ENCODE data around the gene PLCB1. TPM values are rescaled to one million over a fixed set of nuclear protein-coding genes. Genes with fewer than 3 reads are reported as not detected.
"Not testable (repeated sequence)": the region's sequence is repeated elsewhere in the genome, so short reads cannot be mapped to it uniquely, and the experiment has no call there.

Gene PLCB1
- polyA plus RNA-seq, 1 donor (not counting 4 experiments of a cell fraction or from before 2014, with no cell fraction given), result 0.37 TPM

DNA sequence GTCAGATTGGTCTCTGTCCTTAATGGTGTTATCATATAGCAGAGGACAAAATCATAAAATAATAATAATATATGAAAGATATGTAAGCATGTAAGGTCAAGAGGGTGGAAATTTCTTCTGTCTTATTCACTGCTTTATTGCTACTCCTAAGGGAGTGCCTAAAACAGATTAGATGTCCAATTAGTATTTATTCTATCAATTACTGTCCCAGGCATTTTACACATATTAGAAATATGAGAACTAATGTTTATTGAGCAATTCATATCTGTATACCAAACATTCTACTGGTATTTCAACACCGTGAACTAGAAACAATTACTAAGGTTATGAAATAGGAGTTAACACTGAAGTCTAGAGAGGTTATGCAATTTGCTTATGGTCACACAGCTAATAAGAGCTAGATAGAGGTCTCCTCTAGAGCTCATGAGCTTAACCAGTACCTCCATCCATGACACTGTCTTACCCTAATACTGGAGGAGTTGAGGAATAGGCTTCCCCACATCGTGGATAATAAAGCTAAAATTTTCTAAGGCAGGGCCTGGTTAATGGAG is 302.3 kb downstream of the PLCB1 start:
- DNase-seq (ENCODE audit: low read depth, low spot score) (no peak), FAIRE-seq (no peak)
- no peaks in the 10 kb centered on the region for H3K27me3 ChIP-seq (ENCODE audit: control insufficient read depth, extremely low read depth, insufficient read depth, low read length)
- no peak overlapping the region for H3K4me3 ChIP-seq (ENCODE audit: control insufficient read depth in 2 of 3, extremely low read depth in 1 of 3, insufficient read depth in 2 of 3, low read depth in 1 of 3, low read length in 3 of 3)
- no peaks in the 10 kb centered on the region for H3K9me1 ChIP-seq (ENCODE audit: control insufficient read depth, extremely low read depth, insufficient read depth, low read length)
- no peaks in the 10 kb centered on the region for H3K36me3 ChIP-seq (ENCODE audit: control insufficient read depth in 2 of 2, extremely low read depth in 1 of 2, insufficient read depth in 2 of 2, low read length in 2 of 2)
- dilution Hi-C loops (cut with MboI; ENCODE audit: extremely low pct_ligation_motif_present, low sequenced_read_pairs), result no loop called here
- no peaks in the 10 kb centered on the region for H3K4me1 ChIP-seq (ENCODE audit: control insufficient read depth, extremely low read depth, insufficient read depth, low read length)
- H3K27ac ChIP-seq (ENCODE audit: control insufficient read depth, insufficient read depth, low read length), result no peak overlapping the region
- H3K79me2 ChIP-seq (ENCODE audit: control insufficient read depth, insufficient read depth, low read length), result no peaks in the 10 kb centered on the region
- no peak overlapping the region for H2AFZ ChIP-seq (ENCODE audit: control insufficient read depth, low read length)
- no peaks in the 10 kb centered on the region for H3K9me3 ChIP-seq (ENCODE audit: control insufficient read depth, low read depth, low read length)
- H3K9ac ChIP-seq (ENCODE audit: control insufficient read depth, extremely low read depth, insufficient read depth, low read length), result no peak overlapping the region
- no peaks in the 10 kb centered on the region for H4K20me1 ChIP-seq (ENCODE audit: control insufficient read depth, extremely low read depth, insufficient read depth, low read length)
- TF ChIP-seq EZH2 (IDR thresholded peaks at IDR 0.05; ENCODE audit: low read length), result no peak
- TF ChIP-seq, protein P1, sequence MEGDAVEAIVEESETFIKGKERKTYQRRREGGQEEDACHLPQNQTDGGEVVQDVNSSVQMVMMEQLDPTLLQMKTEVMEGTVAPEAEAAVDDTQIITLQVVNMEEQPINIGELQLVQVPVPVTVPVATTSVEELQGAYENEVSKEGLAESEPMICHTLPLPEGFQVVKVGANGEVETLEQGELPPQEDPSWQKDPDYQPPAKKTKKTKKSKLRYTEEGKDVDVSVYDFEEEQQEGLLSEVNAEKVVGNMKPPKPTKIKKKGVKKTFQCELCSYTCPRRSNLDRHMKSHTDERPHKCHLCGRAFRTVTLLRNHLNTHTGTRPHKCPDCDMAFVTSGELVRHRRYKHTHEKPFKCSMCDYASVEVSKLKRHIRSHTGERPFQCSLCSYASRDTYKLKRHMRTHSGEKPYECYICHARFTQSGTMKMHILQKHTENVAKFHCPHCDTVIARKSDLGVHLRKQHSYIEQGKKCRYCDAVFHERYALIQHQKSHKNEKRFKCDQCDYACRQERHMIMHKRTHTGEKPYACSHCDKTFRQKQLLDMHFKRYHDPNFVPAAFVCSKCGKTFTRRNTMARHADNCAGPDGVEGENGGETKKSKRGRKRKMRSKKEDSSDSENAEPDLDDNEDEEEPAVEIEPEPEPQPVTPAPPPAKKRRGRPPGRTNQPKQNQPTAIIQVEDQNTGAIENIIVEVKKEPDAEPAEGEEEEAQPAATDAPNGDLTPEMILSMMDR (optimal IDR thresholded peaks at IDR 0.05 in 1 of 3, IDR thresholded peaks at IDR 0.05 in 1 of 3, conservative IDR thresholded peaks at IDR 0.05 in 1 of 3; ENCODE audit: extremely low read depth in 1 of 3, insufficient read depth in 2 of 3, low read length in 3 of 3), result no peak
- no peak overlapping the region for H3K4me2 ChIP-seq (ENCODE audit: control insufficient read depth, extremely low read depth, insufficient read depth, low read depth, low read length)

DNA sequence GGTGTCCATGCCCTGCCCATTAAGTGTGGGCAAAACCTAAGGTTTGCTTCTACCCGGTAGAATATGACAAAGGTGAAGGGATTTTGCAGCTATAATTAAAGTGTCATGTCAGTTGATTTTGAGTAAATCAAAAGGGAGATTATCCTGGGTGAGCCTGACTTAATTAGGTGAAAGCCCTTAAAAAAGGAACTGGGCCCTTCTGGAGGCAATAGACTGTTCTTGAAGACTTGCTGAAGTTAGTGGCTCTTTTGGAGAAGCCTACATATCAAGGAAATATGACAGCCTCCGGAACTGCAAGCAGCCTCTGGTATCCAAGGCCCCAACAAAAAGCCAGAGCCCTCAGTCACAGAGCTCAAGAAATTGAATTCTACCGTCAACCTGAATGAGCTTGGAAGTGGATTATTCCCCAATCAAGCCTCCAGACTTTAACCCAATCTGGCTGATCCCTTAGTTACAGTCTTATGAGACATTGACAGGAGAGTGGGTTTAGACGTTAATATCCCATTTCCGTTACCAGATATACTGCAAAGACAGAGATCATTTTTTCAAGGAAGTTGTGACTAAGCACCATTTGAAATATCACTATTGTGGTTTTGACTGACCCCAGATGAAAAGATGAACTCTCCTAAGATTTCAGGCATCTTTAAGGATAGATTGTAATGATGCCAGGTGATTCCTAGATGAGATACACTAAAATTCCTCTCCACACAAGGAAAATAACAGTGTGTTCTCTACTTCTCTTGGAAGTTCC is 303.4 kb downstream of the PLCB1 start:
- Histone ChIP-seq H3K27me3 (ENCODE audit: control insufficient read depth, extremely low read depth, insufficient read depth, low read length) (no peaks in the 10 kb centered on the region), H3K4me1 (ENCODE audit: control insufficient read depth, extremely low read depth, insufficient read depth, low read length) (no peaks in the 10 kb centered on the region), H2AFZ (ENCODE audit: control insufficient read depth, low read length) (no peak overlapping the region), H3K9ac (ENCODE audit: control insufficient read depth, extremely low read depth, insufficient read depth, low read length) (no peak overlapping the region), H3K9me1 (ENCODE audit: control insufficient read depth, extremely low read depth, insufficient read depth, low read length) (no peaks in the 10 kb centered on the region), H3K27ac (ENCODE audit: control insufficient read depth, insufficient read depth, low read length) (no peak overlapping the region), H3K4me2 (ENCODE audit: control insufficient read depth, extremely low read depth, insufficient read depth, low read depth, low read length) (no peak overlapping the region), H3K79me2 (ENCODE audit: control insufficient read depth, insufficient read depth, low read length) (no peaks in the 10 kb centered on the region), H3K4me3 (ENCODE audit: control insufficient read depth in 2 of 3, extremely low read depth in 1 of 3, insufficient read depth in 2 of 3, low read depth in 1 of 3, low read length in 3 of 3) (no peak overlapping the region), H3K36me3 (ENCODE audit: control insufficient read depth in 2 of 2, extremely low read depth in 1 of 2, insufficient read depth in 2 of 2, low read length in 2 of 2) (no peaks in the 10 kb centered on the region), H4K20me1 (ENCODE audit: control insufficient read depth, extremely low read depth, insufficient read depth, low read length) (no peaks in the 10 kb centered on the region), H3K9me3 (ENCODE audit: control insufficient read depth, low read depth, low read length) (no peaks in the 10 kb centered on the region)
- FAIRE-seq (no peak), DNase-seq (ENCODE audit: low read depth, low spot score) (no peak)
- dilution Hi-C loops (cut with MboI; ENCODE audit: extremely low pct_ligation_motif_present, low sequenced_read_pairs), result no loop called here
- TF ChIP-seq, protein P1 (optimal IDR thresholded peaks at IDR 0.05 in 1 of 3, IDR thresholded peaks at IDR 0.05 in 1 of 3, conservative IDR thresholded peaks at IDR 0.05 in 1 of 3; ENCODE audit: extremely low read depth in 1 of 3, insufficient read depth in 2 of 3, low read length in 3 of 3), result no peak
- TF ChIP-seq EZH2 (IDR thresholded peaks at IDR 0.05; ENCODE audit: low read length), result no peak

DNA sequence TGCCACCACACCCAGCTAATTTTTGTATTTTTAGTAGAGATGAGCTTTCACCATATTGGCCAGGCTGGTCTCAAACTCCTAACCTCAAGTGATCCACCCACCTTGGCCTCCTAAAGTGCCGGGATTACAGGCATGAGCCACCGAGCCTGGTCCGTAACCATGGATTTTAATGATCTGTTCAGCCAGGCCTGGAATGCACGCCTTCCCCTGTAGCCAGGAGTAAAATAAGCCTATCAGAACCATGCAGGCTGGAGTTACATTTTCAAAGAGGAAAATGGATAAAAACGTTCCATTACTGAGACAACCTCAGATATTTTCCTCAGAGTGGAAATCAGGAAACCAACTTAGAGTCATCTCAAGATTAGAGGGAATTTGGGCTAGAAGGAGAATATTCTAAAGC is 304.9 kb downstream of the PLCB1 start:
- H3K4me3 ChIP-seq (ENCODE audit: control insufficient read depth in 2 of 3, extremely low read depth in 1 of 3, insufficient read depth in 2 of 3, low read depth in 1 of 3, low read length in 3 of 3); H3K79me2 ChIP-seq (ENCODE audit: control insufficient read depth, insufficient read depth, low read length); H4K20me1 ChIP-seq (ENCODE audit: control insufficient read depth, extremely low read depth, insufficient read depth, low read length); H3K9me3 ChIP-seq (ENCODE audit: control insufficient read depth, low read depth, low read length); FAIRE-seq; dilution Hi-C loops (cut with MboI; ENCODE audit: extremely low pct_ligation_motif_present, low sequenced_read_pairs); DNase-seq (ENCODE audit: low read depth, low spot score); H3K4me1 ChIP-seq (ENCODE audit: control insufficient read depth, extremely low read depth, insufficient read depth, low read length); H3K9ac ChIP-seq (ENCODE audit: control insufficient read depth, extremely low read depth, insufficient read depth, low read length); H3K36me3 ChIP-seq (ENCODE audit: control insufficient read depth in 2 of 2, extremely low read depth in 1 of 2, insufficient read depth in 2 of 2, low read length in 2 of 2); H3K27me3 ChIP-seq (ENCODE audit: control insufficient read depth, extremely low read depth, insufficient read depth, low read length); H3K27ac ChIP-seq (ENCODE audit: control insufficient read depth, insufficient read depth, low read length); H3K4me2 ChIP-seq (ENCODE audit: control insufficient read depth, extremely low read depth, insufficient read depth, low read depth, low read length); H2AFZ ChIP-seq (ENCODE audit: control insufficient read depth, low read length); H3K9me1 ChIP-seq (ENCODE audit: control insufficient read depth, extremely low read depth, insufficient read depth, low read length): not testable (repeated sequence)

Data from keratinocyte (primary cell).